ENCODE measurements around the gene FRMD4B.

FRMD4B gene

DNA sequence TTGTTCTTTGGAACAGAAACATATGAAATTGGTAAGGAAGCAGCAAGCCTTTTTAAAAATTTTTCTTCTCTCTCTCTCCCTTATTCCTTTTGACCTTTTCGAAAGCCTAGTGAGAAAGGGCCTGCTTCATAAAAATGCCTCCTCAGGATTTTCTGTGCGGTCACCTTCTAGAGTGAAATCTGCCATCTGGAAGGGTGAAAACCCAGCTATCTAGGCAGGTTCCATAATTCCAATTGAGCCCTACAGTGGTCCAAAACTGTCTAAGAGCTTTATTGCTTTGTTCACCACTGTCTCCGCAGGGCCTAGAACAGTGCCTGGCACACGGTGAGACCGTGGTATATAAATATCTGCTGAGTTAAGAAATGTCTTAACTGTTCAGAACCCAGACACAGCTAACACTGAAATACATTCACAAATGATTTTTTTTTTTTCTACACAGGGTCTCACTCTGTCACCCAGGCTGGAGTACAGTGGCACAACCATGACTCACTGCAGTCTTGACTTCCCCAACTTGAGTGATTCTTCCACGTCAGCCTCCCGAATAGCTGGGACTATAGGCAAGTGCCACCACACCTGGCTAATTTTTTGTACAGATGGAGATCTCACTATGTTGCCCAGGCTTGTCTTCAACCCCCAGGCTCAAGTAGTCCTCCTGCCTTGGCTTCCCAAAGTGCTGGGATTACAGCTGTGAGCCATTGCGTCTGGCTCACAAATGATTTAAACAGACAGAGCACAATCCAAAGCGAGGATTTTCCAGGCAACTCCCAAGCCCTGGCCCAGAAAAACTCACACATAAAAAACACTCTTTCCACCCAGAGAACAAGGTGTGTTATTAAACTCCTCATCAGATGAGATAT, 64.4 kb downstream of the FRMD4B start:
- DNase-seq, result no peak

DNA sequence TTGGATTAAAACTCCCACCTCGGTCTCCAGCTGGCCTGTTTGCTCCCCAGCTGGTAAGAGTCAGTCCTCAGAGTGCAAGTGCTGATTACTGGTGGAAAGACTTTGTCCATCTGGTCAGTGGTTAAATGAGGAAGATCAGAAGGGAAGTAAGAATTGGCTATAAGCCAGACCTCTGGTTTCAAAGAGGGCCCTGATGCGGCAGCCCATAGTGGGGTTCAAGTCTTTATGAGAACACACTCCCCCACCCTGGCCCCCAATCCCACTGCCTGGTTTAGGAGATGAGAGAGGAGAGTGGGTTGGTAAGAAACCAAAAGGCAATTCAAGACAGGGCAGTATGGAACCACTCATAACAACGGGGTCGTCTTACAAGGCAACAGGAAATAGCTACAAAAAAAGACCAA, 65.0 kb downstream of the FRMD4B start:
- DNase-seq, result no peak

DNA sequence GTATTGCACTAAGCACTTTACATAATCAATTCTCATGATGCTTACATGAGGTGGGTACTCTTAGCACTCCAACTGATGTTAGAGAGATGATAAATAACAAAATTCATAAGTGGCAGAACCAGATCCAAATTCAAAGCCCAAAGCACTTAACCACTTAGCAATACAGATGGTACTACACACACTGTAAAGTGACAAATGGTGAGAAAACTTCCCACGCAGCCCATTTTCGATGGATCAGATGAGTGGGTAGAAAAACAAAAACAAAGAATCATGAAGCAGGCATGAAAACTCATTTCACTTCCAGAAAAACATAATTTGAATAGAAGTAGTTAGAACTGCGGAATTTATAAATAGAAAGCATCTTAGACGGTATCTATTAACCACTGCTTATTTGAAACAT, 66.2 kb downstream of the FRMD4B start:
- no peak for DNase-seq

DNA sequence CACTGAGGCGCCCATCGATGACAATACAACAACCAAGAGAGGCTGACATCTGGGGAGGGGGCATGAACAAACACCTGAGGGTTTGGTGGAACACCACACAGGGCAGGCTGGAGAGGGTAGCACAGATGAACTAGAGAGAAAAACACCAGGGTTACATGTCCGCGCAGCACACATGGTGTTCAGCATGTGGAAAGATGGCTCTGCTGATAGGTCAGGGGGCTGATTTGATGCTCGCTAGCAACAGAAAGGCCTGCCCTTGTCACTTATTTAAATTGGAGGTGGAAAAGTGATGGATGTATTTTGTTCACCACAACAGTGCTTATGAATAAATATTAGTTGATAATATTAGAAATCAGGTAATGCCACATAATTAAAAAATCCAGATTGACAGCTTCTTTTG, 67.5 kb downstream of the FRMD4B start:
- DNase-seq, result no peak

DNA sequence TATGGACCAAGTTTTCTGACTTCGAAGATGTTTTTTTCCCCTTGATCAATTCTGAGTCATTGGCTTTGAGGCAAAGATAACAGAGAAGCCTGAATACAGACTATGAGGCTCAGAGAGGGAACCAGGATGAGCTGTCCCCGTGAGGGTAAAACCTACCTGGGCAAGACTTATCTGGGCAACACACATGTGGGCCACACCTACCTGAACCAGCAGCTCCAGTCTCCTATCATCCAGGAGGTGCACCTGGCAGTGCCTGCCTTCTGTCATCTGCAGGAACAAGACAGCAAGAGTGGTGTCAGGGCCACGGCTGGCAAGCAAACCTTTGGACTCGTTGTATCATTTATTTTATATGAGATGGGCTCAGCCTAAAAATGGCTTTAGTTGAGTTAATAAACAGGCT, 72.6 kb downstream of the FRMD4B start:
- DNase-seq, result no peak

DNA sequence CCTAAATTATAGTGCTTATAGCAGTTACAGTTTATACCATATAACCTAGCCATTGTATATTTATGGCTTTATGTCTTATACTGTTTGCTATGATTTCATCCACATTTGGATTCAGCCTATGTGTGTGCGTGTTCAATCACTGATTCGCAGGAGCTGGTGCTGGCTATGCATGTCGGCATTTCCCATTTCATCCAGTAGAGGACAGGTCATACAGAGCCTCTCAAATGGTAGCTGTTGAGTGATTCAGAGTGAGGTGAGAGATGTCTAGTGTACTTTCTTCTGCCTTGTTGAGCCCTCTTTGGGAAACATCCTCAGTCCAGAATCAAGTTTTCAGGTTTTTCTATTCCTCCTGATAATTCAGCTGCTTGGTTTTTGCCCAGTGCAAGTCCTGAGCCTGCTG, 76.1 kb downstream of the FRMD4B start:
- DNase-seq, result no peak

DNA sequence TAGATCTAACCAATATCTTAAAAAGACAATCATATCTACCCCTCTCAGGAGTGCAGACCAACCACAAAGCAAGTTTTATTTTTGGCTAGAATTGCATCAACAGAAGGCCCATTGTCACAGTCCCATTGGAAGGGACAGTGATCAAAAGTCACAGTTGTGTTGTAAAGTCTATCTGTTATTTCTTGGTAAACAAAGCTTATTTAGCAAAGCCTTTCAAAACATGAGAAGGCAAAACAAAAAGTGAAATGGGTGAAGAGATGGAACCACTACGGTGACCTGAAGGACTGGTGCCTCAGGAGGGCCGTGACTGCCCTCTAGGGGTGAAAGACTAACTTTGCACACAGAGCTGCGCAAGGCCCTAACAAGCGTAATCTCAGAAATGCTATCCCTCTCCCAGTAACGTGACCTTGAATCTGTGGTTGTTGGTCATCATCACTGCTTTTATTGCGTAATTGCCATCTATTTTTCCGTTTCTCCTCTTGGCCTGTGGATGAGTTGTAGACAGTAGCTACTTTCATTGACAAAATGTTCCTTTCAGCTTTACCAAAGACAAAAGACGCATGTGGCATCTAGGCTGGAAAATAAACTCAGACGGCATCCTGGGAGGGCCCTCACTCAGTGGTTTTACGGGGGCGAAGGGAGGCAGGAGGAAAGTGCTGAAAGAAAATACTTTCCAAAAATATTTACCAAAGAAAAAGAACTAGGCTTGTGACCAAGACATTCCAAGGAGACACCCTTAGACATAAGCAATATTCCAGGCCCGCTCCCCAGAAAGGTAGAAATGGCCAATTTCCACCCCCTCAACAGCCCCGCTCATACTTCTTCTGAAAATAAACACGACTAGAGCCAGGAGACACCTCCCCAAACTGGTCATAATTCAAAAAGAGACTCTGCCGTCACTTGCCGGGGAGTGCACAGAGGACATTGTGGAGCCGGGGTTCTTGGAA, 79.4 kb downstream of the FRMD4B start:
- peak; percentile 68 for DNase-seq

DNA sequence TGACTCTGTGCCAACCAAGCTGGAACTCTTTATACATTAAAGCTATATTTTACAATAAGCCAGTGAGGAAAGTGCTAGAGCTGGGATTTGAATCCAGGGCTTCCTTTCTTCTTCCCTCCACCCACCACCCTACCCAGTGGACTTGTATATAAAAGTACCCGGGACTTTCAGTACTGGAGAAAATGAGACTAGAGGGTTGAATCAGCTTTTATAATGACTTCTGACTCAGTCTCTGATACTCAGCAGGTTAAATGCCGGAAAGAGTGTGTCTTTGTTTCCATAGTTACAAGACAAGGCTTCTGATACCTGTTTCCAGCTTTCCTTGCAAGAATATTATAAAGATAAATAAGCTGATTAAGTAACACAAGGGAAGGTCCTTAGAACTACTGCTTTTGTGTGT, 80.9 kb downstream of the FRMD4B start:
- DNase-seq, result no peak

DNA sequence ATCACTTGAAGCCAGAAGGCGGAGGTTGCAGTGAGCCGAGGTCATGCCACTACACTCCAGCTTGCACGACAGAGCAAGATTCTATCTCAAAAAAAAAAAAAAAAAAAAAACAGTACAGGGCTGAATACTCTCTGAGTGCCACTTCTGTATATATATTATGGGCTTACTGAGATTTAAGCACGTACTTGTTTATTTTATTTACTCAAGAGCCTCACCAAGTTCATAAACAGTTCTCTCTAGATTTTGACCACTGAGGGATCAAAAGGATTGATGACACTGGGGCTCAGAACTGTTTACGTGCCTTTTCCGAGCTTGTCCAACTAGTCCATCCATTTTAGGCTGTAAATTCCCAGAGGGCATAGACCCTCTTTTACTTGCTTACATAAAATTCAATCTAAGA, 81.5 kb downstream of the FRMD4B start:
- DNase-seq, result no peak

DNA sequence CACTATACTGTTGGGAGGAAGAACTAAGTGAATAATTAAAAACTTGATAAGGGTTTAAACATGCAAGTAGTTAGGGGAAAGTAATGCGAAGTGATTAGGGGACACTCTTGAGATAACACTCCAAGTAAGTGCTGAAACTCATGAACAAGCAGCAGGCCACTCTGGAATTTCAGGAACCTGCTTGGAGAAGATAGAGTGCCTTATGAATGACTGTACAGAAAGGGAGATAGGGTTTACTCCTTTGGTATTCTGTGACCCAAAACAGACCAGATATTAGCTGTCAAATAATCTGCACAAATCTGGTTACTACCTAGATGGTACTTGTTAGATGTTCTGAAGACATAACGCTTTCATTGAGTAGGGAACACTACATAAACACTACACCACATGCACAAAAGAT, 85.6 kb downstream of the FRMD4B start:
- DNase-seq, result no peak

DNA sequence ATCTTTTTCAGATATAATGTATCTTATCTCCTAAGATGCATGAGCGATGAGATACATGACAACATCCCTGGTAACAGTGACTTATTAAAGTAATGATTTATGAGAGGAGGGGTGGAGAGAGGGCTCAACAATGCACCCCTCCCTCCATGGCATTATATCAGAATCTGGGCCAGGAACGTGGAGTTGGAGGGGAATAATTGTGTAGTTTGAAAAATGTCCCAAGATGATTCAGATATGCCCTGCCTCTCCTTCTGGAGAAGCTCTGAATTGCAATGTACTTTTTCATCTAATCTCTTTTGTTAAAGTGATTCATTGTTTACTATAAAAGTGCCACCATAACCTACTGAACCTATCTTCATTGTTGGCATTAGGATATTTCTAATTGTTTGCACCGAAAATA, 86.5 kb downstream of the FRMD4B start:
- DNase-seq, result no peak

DNA sequence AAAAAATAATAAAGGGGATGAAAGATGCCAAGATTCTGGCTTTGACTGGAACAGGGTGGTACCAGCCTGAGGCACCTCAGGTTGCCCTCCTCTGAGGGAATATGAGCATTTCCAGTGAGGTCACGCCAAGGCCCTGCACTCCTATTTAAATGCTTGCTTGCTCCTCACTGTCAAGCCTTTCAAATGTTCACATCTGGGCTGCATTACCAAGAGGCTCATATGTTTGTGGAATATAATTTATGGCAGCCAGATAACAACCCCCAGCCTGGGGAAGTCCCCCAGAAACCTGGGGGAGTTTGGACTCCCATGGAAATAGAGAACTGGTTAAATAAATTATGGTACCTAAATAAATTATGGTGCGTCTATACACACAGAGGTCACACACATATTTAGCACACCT, 88.4 kb downstream of the FRMD4B start:
- DNase-seq, result no peak

DNA sequence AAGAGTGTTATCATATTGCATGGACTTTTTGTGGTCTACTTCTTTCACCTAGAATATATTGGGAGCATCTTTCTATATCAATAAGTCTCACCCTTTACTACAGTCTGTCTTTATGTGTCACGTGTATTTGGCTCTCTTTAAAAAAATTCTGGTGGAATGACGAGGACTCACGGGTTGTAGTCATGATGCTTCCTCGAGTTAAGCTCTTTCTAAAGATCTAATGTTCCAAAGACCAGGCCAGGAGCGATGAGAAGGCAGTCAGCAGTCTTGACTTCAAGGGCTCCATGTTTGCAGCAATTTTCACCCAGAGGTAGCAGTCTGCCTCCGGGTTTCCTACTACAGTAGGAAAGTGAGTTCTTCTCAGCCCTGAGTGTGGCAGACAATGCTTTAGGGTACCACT, 88.9 kb downstream of the FRMD4B start:
- DNase-seq, result no peak

DNA sequence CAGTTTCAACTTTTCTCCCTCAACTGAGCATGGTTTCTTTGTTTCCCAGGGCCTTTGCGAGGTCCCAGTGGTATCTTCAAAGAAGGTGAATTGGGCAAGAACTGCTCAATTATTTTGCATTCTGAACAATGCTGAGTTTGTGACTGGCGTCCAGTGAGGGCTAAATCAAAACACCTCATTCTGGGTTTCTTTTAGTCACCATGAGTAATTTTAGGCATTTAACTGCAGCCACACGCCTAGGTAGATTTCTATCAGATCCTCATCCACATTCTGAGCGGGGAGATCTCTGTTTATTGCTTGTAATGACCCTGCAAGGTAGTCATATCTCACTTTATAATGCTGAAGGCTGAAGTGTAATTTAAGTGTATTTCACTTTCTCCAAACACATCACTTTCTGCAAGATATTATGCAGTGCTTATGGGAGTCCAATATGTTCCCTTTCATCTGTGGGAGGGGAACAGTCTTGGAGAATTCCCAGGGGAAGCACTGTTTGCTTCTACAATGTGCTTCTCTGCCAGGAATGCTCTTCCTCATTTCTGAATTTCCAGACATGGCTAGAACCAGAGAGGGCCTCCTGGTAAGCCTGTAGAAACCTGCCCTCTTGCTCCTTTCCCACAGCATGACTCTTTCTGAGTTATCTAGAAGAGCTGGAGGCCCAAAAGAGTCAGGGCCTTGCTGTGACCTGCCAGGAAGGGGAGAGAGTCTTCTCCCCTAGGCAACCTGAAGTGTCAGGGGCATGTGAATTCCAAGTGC, 91.7 kb downstream of the FRMD4B start:
- DNase-seq, result no peak

DNA sequence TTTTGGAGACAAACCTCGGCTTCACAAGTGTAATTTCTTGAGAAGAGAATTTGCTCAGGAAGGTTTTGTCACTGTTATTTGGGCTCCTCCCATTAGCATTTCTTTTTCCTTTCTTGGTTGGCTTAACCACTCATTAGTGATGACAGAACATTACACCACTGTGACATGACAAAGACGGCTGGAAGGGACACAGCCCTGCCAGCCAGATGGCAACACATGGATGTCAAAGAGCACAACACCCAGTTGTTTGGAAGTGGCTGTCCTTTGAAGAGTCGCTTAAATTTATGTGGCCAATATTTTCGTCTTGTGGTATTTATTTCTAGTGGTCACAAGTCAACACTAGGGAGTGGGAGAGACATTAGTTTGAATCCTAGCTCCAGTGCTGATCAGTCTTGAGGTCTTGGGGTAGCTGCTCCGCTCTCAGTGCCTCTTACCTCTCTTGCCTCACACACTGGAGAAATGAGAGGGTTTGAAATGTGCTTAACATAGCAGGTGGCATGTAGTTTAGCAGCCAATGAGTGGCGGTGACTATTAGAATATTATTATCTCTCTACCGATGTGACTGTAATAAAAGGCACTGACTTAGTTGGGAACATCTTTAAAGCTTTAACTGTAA, 92.8 kb downstream of the FRMD4B start:
- no peak for DNase-seq

DNA sequence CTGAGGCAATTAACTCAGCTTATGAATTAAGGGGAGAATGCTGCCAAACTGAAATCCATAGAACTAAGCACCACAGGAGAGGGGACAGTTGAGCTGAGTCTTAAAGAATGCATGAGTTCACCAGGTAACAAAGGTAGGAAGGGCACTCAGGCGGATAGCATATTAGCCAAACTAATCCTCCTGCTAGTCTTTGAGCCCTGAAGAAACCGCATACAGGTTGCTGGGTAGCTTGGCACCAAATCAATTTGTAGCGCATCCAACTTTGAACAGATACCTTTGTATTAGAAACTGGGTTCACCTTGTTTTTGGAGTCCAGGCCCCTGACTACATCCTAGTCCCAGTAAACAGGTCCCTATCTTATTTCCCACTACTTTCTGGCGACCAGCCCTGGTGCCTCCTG, 93.7 kb downstream of the FRMD4B start:
- DNase-seq, result no peak

DNA sequence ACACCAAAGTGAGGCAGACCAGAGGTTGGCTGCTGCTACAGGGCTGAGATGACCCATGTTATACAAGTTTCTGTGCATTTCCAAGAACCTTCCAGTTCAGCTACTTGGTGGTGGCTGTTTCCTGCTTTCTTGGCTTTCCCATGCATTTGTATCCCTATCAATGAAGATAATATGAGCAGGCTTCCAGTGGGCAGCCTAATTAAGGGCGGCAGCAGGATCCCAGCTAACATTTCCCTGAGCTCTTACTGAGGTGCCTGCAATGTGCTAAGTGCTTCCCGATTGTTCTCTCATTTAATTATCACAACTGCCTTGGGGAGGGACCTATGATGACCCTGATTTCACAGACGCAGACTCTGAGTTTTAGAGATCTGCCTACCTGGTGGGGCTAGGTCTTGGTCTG, 95.5 kb downstream of the FRMD4B start:
- no peak for DNase-seq

DNA sequence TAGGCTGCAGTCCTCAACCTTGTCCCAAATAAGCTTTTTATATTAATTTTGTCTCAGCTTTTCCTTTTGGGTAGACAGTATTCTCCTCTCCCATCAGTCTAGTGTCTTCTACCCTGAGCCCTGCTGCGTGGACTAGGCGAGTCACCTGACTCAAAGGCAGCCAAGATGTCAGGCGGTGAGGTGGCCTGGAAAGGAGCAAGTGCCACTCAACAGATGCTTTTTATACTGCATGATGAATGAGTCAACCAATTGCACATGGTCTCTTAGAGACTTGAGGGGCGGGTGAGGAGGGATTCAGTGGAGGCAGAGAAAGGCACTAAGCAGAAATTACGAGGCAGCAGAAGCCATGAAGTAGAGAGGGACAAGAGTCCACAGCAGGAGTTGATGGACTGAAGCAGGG, 95.9 kb downstream of the FRMD4B start:
- DNase-seq, result no peak

DNA sequence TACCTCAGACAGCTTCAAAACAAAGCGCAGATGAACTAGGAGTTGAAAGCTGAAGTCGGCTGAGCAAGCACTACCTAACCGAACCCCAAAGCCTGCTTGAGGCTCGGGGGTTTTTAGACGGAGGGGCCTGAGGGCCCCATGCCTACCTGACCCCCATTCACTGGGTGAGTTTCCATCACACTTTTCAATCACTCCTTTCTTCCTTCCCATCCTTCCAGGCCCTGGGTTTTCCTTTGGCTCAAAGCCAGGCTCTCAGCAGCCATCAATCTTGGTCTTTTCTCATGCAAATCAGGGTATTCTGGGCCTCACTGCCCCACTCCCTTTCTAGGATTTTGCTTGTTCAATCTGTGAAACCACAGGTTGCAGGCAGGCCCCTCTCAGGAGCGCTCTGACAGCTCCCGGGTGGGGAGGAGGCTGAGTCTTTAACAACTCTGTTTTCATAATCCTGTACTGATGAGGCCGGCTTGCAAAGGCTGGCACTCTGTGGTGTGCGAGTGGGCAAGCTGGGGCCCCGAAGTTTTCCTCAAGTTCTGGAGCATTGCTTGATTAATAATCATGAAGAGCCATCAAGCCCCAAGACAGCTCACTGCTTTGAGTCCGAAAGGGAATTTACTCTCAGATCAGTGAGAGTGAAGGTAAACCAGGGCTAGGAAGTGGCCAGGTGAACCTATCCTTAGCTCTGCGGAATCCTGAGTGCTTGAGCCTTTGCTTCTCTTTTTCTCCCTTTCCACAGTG, 97.6 kb downstream of the FRMD4B start:
- DNase-seq, result peak; percentile 75

DNA sequence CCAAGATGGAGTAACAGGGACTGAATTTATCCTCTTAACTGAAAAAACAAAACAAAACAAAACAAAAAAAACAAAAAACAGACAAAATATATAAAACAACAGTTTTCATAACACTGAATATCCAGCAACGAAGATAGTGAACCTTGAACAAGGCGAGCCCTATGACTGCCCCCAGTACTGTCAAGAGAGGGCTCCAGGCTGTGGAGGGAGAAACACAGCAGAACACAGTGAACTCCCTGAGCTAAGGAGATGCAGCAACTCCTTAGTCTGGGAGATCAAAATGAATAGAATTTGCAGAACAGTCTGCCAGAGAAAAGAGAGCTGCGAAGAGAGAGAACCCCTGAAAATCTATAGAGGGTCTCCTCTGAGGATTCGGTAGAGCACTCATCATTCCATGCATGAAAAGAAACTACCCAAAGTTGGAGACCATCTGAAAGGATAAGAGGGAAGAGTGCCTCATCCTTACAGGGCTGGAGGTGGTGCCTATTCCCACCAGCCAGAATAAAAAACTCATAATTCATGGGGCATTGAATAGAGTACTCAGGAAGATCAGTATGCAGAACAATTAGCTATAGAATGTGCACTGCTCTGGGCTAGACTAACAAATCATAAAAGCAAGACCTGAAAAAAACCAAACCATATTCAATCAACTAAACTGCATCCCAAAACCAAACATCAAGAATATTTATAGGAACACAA, 101.8 kb downstream of the FRMD4B start:
- DNase-seq, result no peak

DNA sequence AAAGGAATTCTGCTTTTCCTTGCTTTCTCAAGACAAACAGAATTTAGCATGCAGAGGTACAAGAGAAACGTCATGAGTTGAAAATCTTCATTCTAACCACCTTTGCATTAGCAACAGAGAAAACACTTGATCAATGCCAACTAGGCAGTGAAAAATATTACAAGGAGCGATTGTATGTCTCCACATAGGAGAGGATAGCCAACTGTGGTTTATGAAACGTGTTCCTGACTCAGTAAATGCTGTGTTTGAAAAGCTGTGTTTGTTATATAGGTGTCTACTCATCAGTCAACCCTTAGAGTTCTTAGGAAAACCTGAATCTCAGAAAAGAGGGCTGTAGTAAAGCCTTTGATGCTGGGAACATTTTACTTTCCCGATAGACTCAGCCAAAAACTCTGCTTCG, 102.4 kb downstream of the FRMD4B start:
- DNase-seq, result no peak

DNA sequence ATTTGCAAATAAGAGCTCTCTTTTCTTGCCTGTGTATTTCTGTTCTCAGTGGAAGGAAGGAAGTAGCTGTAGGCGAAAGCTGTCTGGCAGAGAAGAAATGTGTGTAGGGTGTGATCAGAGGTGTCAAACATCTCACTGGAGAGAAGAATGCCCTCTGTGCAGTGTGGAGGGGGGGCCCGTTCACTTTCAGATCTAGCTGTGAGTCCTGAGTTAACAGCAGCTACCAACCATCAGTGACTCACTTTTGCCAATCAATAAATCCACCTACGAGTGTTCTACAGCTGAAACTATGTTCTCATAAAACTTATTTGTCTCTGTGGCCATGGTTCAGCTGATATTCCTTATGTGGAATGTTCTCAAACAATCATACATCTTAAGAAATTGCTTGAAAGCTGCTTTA, 103.7 kb downstream of the FRMD4B start:
- DNase-seq, result peak; percentile 69
